HepG2 (cell line): ENCODE data around the gene FSTL1. TPM values are rescaled to one million over a fixed set of nuclear protein-coding genes. Genes with fewer than 3 reads are reported as not detected.

ENCODE experiments used
- ATAC-seq: fragments of 200-7000 bp; cut with Tn5 transposase; 3 replicates; pipeline ENCODE4 v1.9.1; 2020; ENCODE audit warnings: mild to moderate bottlenecking, moderate library complexity
- BruUV-seq: library from RNA; stranded (reverse); fragments of 400-500 nt; replicated peaks from 2 replicates; lab custom pipeline; 2021; lab: Mats Ljungman, UMichigan
- CTCF ChIA-PET: fragments of 300-600 bp; formaldehyde crosslinking; extraction: SDS; loops from one replicate; lab custom pipeline; 2021; ENCODE audit warnings: low total read pairs, inconsistent platforms, low intra/inter-chr PET ratio; lab: Yijun Ruan, JAX
- POLR2A ChIA-PET: fragments of 350-600 bp; sonication (Branson Sonifier 250); formaldehyde crosslinking; loops from one replicate; lab custom pipeline; 2020; ENCODE audit warnings: antibody characterized with exemption, inconsistent platforms; lab: Yijun Ruan, JAX
- DNase-seq: peaks from one replicate; pipeline ENCODE4 v3.0.0-alpha.2; 2015; ENCODE audit warnings: low spot score
- FAIRE-seq: peaks from 3 replicates; lab custom pipeline; 2011; peaks lifted over from hg19 to GRCh38; lab: Jason Lieb, UNC
- H2AFZ ChIP-seq: one replicate; pipeline ENCODE4 v1.6.1; 2011; ENCODE audit warnings: low read length, inconsistent platforms
- H3K27ac ChIP-seq: fragments of 300-600 bp; 3 replicates; pipeline ENCODE4 v1.8.0; 2011; ENCODE audit warnings: mixed run types, mild to moderate bottlenecking, mixed read lengths, low read length, inconsistent platforms; ENCODE audit not compliant: insufficient read depth; ENCODE audit errors: extremely low read length
- H3K27me3 ChIP-seq, 2 experiments: fragments of 200-600 bp in 1 of 2; 2 replicates in 1 of 2; 3 replicates in 1 of 2; pipeline versions ENCODE4 v1.6.0 to v1.8.0; 2011; ENCODE audit warnings: low read length in 2 of 2, mild to moderate bottlenecking in 2 of 2, moderate library complexity in 2 of 2, inconsistent platforms in 1 of 2; ENCODE audit not compliant: insufficient read depth in 2 of 2, control insufficient read depth in 1 of 2
- H3K36me3 ChIP-seq, 2 experiments: fragments of 200-600 bp in 1 of 2; replicated peaks in 1 of 2; 2 replicates in 1 of 2; 3 replicates in 1 of 2; pipeline versions ENCODE4 v1.5.1 to v1.8.0; 2011; ENCODE audit warnings: low read length in 2 of 2, inconsistent platforms in 1 of 2; ENCODE audit not compliant: insufficient read depth in 2 of 2, control insufficient read depth in 1 of 2
- H3K4me1 ChIP-seq: 2 replicates; pipeline ENCODE4 v1.5.1; 2012; ENCODE audit warnings: low read length, inconsistent platforms; ENCODE audit not compliant: insufficient read depth
- H3K4me2 ChIP-seq: 2 replicates; pipeline ENCODE4 v1.6.0; 2011; ENCODE audit warnings: low read depth, low read length, inconsistent platforms
- H3K4me3 ChIP-seq, 3 experiments: fragments of 200-600 bp in 1 of 3; sonication (generic), shearing (Covaris generic) in 1 of 3; replicated peaks in 1 of 3; 2 replicates each; pipeline ENCODE4 v1.5.1; 2011 to 2016; ENCODE audit warnings: low read length in 3 of 3, inconsistent platforms in 2 of 3, low read depth in 2 of 3, mild to moderate bottlenecking in 2 of 3, control low read depth in 1 of 3, mixed read lengths in 1 of 3; ENCODE audit not compliant: insufficient read depth in 1 of 3
- H3K79me2 ChIP-seq: one replicate; pipeline ENCODE4 v1.6.1; 2011; ENCODE audit warnings: low read length, inconsistent platforms; ENCODE audit not compliant: insufficient read depth
- H3K9ac ChIP-seq: 2 replicates; pipeline ENCODE4 v1.6.0; 2011; ENCODE audit warnings: mild to moderate bottlenecking, low read depth, low read length, inconsistent platforms; ENCODE audit not compliant: insufficient read depth
- H3K9me3 ChIP-seq: 2 replicates; pipeline ENCODE4 v1.5.1; 2012; ENCODE audit warnings: mild to moderate bottlenecking, low read length
- H4K20me1 ChIP-seq: 2 replicates; pipeline ENCODE4 v1.6.0; 2011; ENCODE audit warnings: inconsistent platforms, mild to moderate bottlenecking, low read length, moderate library complexity; ENCODE audit not compliant: insufficient read depth
- ATF7 ChIP-seq, 2 experiments: fragments of 450-650 bp in 1 of 2; sonication (generic) in 1 of 2; formaldehyde crosslinking in 1 of 2; IDR thresholded peaks; 2 replicates each; pipeline versions ENCODE4 v1.4.0 to v1.6.1; 2016 to 2020; ENCODE audit warnings: antibody characterized with exemption in 1 of 2, mild to moderate bottlenecking in 1 of 2, missing genetic modification reagents in 1 of 2
- NKX3-1 ChIP-seq: sonication (generic); formaldehyde crosslinking; IDR thresholded peaks from 2 replicates; pipeline ENCODE4 v1.5.0; 2020; ENCODE audit warnings: missing genetic modification reagents
- ZFAT ChIP-seq: sonication (generic); formaldehyde crosslinking; conservative IDR thresholded peaks from 2 replicates; pipeline ENCODE4 v1.8.1; 2023; ENCODE audit warnings: missing genetic modification reagents, inconsistent platforms
- ZNF567 ChIP-seq: sonication (generic); formaldehyde crosslinking; IDR thresholded peaks from 2 replicates; pipeline ENCODE4 v1.8.1; 2023; ENCODE audit warnings: mild to moderate bottlenecking, missing genetic modification reagents, borderline replicate concordance
- ZNF577 ChIP-seq: sonication (generic); formaldehyde crosslinking; IDR thresholded peaks from 2 replicates; pipeline ENCODE4 v1.4.0; 2020; ENCODE audit warnings: mild to moderate bottlenecking, low read depth, missing genetic modification reagents, borderline replicate concordance
- ZNF75D ChIP-seq: sonication (generic); formaldehyde crosslinking; IDR thresholded peaks from 2 replicates; pipeline ENCODE4 v1.8.1; 2023; ENCODE audit warnings: missing genetic modification reagents, mild to moderate bottlenecking, borderline replicate concordance
- ZNF776 ChIP-seq: sonication (generic); formaldehyde crosslinking; IDR thresholded peaks from 2 replicates; pipeline ENCODE4 v1.4.0; 2020; ENCODE audit warnings: mild to moderate bottlenecking, missing genetic modification reagents
- WGBS: methylation state at CpG from one replicate; pipeline ENCODE4 v1.1.6; 2017; ENCODE audit warnings: low lambda C conversion rate; 5-methylcytosine and 5-hydroxymethylcytosine counted together
- in situ Hi-C: cut with HindIII; loops from 2 replicates; pipeline ENCODE4 v1.10.0; 2017; ENCODE audit warnings: low pct_unique_long_range_greater_than_20kb; ENCODE audit not compliant: extremely low pct_ligation_motif_present
- intact Hi-C: fragments of 100-400 bp; cut with micrococcal nuclease; formaldehyde crosslinking; loops from one replicate; pipeline ENCODE4 v1.10.0; 2022; ENCODE audit not compliant: unreplicated experiment
- polyA plus RNA-seq, 8 experiments: library from polyadenylated mRNA; depleted of rRNA in 3 of 8; stranded (reverse) in 7 of 8; unstranded in 1 of 8; fragments of >200 nt; fragmentation: Illumina TruSeq in 4 of 8; extraction: Trizol in 4 of 8; gene quantifications; 2 replicates each; pipeline versions ENCODE4 v1.2.1 to v1.2.3, GENCODE V29; 2011 to 2016; ENCODE audit warnings: low read depth in 4 of 8, missing spikeins in 1 of 8, mixed read lengths in 1 of 8; ENCODE audit not compliant: insufficient read depth in 1 of 8
- total RNA-seq, 5 experiments: library from RNA; depleted of rRNA; stranded (reverse); fragments of >200 nt; fragmentation: Illumina TruSeq; extraction: Trizol; gene quantifications; 2 replicates each; pipeline ENCODE4 v1.2.3, GENCODE V29; 2016; ENCODE audit warnings: low read depth in 1 of 5
- TF ChIP-seq, protein P1 (sequence below): IDR thresholded peaks from 2 replicates; pipeline ENCODE4 v1.4.0; 2020; ENCODE audit warnings: mild to moderate bottlenecking, missing genetic modification reagents
- TF ChIP-seq, protein P2 (sequence below): sonication (generic); formaldehyde crosslinking; IDR thresholded peaks from 2 replicates; pipeline ENCODE4 v1.5.0; 2020; ENCODE audit warnings: mild to moderate bottlenecking, missing genetic modification reagents

The FSTL1 gene
- total and polyA plus RNA-seq, 2 of the 13 experiments (the other 11 are each of a cell fraction or from before 2014, with no cell fraction given) = 0.07 to 0.29 TPM

DNA sequence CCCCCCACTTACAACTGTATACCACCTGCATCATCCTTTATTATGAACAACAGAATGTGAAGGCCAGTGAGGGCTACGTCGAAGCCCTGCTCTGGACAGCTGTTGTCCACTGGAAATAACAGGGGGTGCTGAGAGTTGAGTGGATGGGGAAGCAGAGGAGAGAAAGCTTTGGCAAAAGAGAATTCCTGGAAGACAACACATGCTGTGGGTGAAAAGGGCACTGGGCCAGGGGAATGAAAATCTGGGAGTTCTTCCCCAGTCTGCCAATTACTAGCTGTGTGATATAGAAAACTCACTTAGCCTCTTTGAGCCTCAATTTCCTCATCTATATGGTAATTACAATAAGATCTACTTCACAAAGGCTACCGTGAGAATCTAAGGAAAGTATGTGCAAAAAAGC lies 40.7 kb downstream of the FSTL1 start:
- no peaks in the 10 kb centered on the region for H3K27me3 ChIP-seq
- H3K4me1 ChIP-seq = no peaks in the 10 kb centered on the region
- ATAC-seq = no peak
- 7% methylated on average over 3 of the region's 3 CpGs for WGBS
- H3K4me2 ChIP-seq = no peak overlapping the region
- H2AFZ ChIP-seq = no peak overlapping the region
- no peak overlapping the region for H3K9ac ChIP-seq
- no peak for TF ChIP-seq ATF7 (IDR thresholded peaks at IDR 0.05)
- no peak for TF ChIP-seq ATF7 (CRISPR knock-in tag; IDR thresholded peaks at IDR 0.05)
- TF ChIP-seq, protein P1, sequence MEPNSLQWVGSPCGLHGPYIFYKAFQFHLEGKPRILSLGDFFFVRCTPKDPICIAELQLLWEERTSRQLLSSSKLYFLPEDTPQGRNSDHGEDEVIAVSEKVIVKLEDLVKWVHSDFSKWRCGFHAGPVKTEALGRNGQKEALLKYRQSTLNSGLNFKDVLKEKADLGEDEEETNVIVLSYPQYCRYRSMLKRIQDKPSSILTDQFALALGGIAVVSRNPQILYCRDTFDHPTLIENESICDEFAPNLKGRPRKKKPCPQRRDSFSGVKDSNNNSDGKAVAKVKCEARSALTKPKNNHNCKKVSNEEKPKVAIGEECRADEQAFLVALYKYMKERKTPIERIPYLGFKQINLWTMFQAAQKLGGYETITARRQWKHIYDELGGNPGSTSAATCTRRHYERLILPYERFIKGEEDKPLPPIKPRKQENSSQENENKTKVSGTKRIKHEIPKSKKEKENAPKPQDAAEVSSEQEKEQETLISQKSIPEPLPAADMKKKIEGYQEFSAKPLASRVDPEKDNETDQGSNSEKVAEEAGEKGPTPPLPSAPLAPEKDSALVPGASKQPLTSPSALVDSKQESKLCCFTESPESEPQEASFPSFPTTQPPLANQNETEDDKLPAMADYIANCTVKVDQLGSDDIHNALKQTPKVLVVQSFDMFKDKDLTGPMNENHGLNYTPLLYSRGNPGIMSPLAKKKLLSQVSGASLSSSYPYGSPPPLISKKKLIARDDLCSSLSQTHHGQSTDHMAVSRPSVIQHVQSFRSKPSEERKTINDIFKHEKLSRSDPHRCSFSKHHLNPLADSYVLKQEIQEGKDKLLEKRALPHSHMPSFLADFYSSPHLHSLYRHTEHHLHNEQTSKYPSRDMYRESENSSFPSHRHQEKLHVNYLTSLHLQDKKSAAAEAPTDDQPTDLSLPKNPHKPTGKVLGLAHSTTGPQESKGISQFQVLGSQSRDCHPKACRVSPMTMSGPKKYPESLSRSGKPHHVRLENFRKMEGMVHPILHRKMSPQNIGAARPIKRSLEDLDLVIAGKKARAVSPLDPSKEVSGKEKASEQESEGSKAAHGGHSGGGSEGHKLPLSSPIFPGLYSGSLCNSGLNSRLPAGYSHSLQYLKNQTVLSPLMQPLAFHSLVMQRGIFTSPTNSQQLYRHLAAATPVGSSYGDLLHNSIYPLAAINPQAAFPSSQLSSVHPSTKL (CRISPR knock-in tag) = no peak
- TF ChIP-seq ZNF776 (CRISPR knock-in tag) = no peak
- no peak for TF ChIP-seq NKX3-1
- no peak for TF ChIP-seq ZNF567 (CRISPR knock-in tag)
- no peak for TF ChIP-seq ZNF577 (CRISPR knock-in tag)
- TF ChIP-seq, protein P2, sequence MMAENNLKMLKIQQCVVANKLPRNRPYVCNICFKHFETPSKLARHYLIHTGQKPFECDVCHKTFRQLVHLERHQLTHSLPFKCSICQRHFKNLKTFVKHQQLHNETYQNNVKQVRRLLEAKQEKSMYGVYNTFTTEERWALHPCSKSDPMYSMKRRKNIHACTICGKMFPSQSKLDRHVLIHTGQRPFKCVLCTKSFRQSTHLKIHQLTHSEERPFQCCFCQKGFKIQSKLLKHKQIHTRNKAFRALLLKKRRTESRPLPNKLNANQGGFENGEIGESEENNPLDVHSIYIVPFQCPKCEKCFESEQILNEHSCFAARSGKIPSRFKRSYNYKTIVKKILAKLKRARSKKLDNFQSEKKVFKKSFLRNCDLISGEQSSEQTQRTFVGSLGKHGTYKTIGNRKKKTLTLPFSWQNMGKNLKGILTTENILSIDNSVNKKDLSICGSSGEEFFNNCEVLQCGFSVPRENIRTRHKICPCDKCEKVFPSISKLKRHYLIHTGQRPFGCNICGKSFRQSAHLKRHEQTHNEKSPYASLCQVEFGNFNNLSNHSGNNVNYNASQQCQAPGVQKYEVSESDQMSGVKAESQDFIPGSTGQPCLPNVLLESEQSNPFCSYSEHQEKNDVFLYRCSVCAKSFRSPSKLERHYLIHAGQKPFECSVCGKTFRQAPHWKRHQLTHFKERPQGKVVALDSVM = no peak
- TF ChIP-seq ZNF75D (CRISPR knock-in tag) = no peak
- TF ChIP-seq ZFAT = no peak
- CTCF ChIA-PET = no interaction called here
- in situ Hi-C loops = no loop called here
- H3K36me3 ChIP-seq = no peaks in the 10 kb centered on the region
- no peak for FAIRE-seq
- intact Hi-C loops = no loop called here
- no TSS peak for BruUV-seq
- POLR2A ChIA-PET = no interaction called here
- H4K20me1 ChIP-seq = no peaks in the 10 kb centered on the region
- H3K9me3 ChIP-seq = no peaks in the 10 kb centered on the region
- H3K27ac ChIP-seq = no peak overlapping the region
- H3K79me2 ChIP-seq = no peaks in the 10 kb centered on the region
- DNase-seq = no peak
- no peak overlapping the region for H3K4me3 ChIP-seq
